ENCODE data around the gene ABHD15. TPM values are rescaled to one million over a fixed set of nuclear protein-coding genes. Genes with fewer than 3 reads are reported as not detected.

Gene ABHD15
- total RNA-seq, 2 donors from 2014 or later: 9.2 to 11.9 TPM

- ATAC-seq: peak; percentile 77
- intact Hi-C loops (cut with DNase I): no loop called here
Measured at GRCh38 chr17:29568331-29569244, 1.8 kb upstream of the ABHD15 start, which contains the start of gene TP53I13. Gene TP53I13 (plus strand): TSS chr17:29568701. CDS start chr17:29568759, 58 bp downstream.

GRCh38 chr17:29567554-29568330 is 905 bp upstream of the ABHD15 start:
- intact Hi-C loops (cut with DNase I): no loop called here
- no peaks in the 10 kb centered on the region for H3K36me3 ChIP-seq (replicated peaks in 1 of 2; ENCODE audit: insufficient read depth in 1 of 2, low read depth in 2 of 2)
- peak overlapping the region; percentile 90 to 95 (median 92) for H3K27ac ChIP-seq
- peak overlapping the region; percentile 19 to 30 for H3K4me3 ChIP-seq
- ATAC-seq (peak; percentile 34), DNase-seq (peak; percentile 65 to 71 (median 70))
- 0% methylated on average over 4 to 61 of the region's 63 CpGs for WGBS, 2 donors
- H3K27me3 ChIP-seq: no peaks in the 10 kb centered on the region
- TF ChIP-seq POLR2A (IDR thresholded peaks at IDR 0.05) (no peak), CTCF (IDR thresholded peaks at IDR 0.05) (peak; percentile 17 to 43 (median 26))
- H3K4me1 ChIP-seq: peaks cover 58% of the 10 kb centered on the region
- H3K9me3 ChIP-seq: no peaks in the 10 kb centered on the region

More at GRCh38 chr17:29568331-29569244, 1.8 kb upstream of the ABHD15 start, which contains the start of gene TP53I13:
- Histone ChIP-seq H3K27ac (peak within 1 kb of the TSS; percentile 90 to 95 (median 92)), H3K4me3 (peak within 1 kb of the TSS; percentile 35 to 40), H3K27me3 (no peaks in the 10 kb centered on the region), H3K9me3 (no peaks in the 10 kb centered on the region), H3K4me1 (peaks cover 66% of the 10 kb centered on the region), H3K36me3 (replicated peaks in 1 of 2; ENCODE audit: insufficient read depth in 1 of 2, low read depth in 2 of 2) (no peaks in the 10 kb centered on the region)
- 1% methylated on average over 35 to 58 of the region's 85 CpGs for WGBS, 2 donors
- peak; percentile 89 to 94 (median 92) for DNase-seq
- no peak for TF ChIP-seq CTCF (IDR thresholded peaks at IDR 0.05)
- TF ChIP-seq POLR2A (IDR thresholded peaks at IDR 0.05): peak; percentile 43 to 81 (median 78)

- peaks cover 53% of the 10 kb centered on the region for H3K4me1 ChIP-seq
- WGBS, 2 donors: 0% methylated on average over 27 of the region's 27 CpGs; no CpG with 5 or more reads in 1 of the 2 donors
- H3K27me3 ChIP-seq: no peaks in the 10 kb centered on the region
- no peaks in the 10 kb centered on the region for H3K9me3 ChIP-seq
- peak overlapping the region; percentile 19 to 30 for H3K4me3 ChIP-seq
- TF ChIP-seq POLR2A (IDR thresholded peaks at IDR 0.05): no peak
- no peak for TF ChIP-seq CTCF (IDR thresholded peaks at IDR 0.05)
- intact Hi-C loops (cut with DNase I): no loop called here
- ATAC-seq (peak; percentile 6), DNase-seq (no peak)
- H3K27ac ChIP-seq: peak overlapping the region; percentile 90 to 95 (median 92)
- no peaks in the 10 kb centered on the region for H3K36me3 ChIP-seq (replicated peaks in 1 of 2; ENCODE audit: insufficient read depth in 1 of 2, low read depth in 2 of 2)
Measured at GRCh38 chr17:29567304-29567553, 392 bp upstream of the ABHD15 start.

GRCh38 chr17:29565643-29566472 is 979 bp downstream of the ABHD15 start:
- Histone ChIP-seq H3K36me3 (replicated peaks in 1 of 2; ENCODE audit: insufficient read depth in 1 of 2, low read depth in 2 of 2) (no peaks in the 10 kb centered on the region), H3K9me3 (no peaks in the 10 kb centered on the region), H3K27ac (peak overlapping the region; percentile 90 to 95 (median 92)), H3K27me3 (no peaks in the 10 kb centered on the region), H3K4me3 (peak overlapping the region; percentile 7 to 29), H3K4me1 (peaks cover 48% of the 10 kb centered on the region)
- TF ChIP-seq CTCF (IDR thresholded peaks at IDR 0.05) (peak in 1 of 7 experiments; percentile 12), POLR2A (IDR thresholded peaks at IDR 0.05) (peak in 2 of 3 donors; percentile 11 to 29)
- ATAC-seq: no peak
- DNase-seq: peak; percentile 55 to 65 (median 60)
- intact Hi-C loops (cut with DNase I): no loop called here
- 6 to 9% methylated on average over 9 to 55 of the region's 55 CpGs for WGBS, 2 donors
